SK-N-MC (cell line): ENCODE measurements around the gene THPO.

Source experiments
- DNase-seq: peaks from one replicate; pipeline ENCODE4 v3.0.0-alpha.2; 2011; ENCODE audit warnings: low read depth, low spot score
- H3K27ac ChIP-seq: fragments of 200-600 bp; sonication (generic); 2 replicates; pipeline ENCODE4 v1.5.1; 2016; ENCODE audit warnings: mixed run types
- H3K36me3 ChIP-seq: fragments of 200-600 bp; sonication (generic); 2 replicates; pipeline ENCODE4 v1.6.1; 2017; ENCODE audit warnings: antibody characterized with exemption, low read length, mixed read lengths; ENCODE audit not compliant: insufficient read depth
- H3K4me3 ChIP-seq: fragments of 200-600 bp; sonication (generic); 2 replicates; pipeline ENCODE4 v1.5.1; 2016
- H3K9ac ChIP-seq: fragments of 200-600 bp; sonication (generic); 2 replicates; pipeline ENCODE4 v1.8.0; 2017; ENCODE audit warnings: mixed run types, mixed read lengths; ENCODE audit not compliant: insufficient read length
- H3K9me3 ChIP-seq: fragments of 200-600 bp; sonication (generic); 2 replicates; pipeline ENCODE4 v1.6.1; 2017; ENCODE audit warnings: low read depth, mild to moderate bottlenecking, antibody characterized with exemption, low read length, moderate library complexity, mixed read lengths
- EZH2 ChIP-seq: fragments of 200-600 bp; sonication (generic); IDR thresholded peaks from one replicate; pipeline ENCODE4 v1.6.1; 2017; ENCODE audit warnings: antibody characterized with exemption
- FOXP2 ChIP-seq: optimal IDR thresholded peaks from 2 replicates; pipeline ENCODE3; 2011; ENCODE audit warnings: mild to moderate bottlenecking, moderate library complexity; ENCODE audit not compliant: insufficient read depth; ENCODE audit errors: extremely low read length, control extremely low read depth
- POLR2AphosphoS5 ChIP-seq: IDR thresholded peaks from 2 replicates; pipeline ENCODE4 v1.6.1; 2012; ENCODE audit warnings: mild to moderate bottlenecking, low read depth, low read length, borderline replicate concordance

The THPO gene

DNA sequence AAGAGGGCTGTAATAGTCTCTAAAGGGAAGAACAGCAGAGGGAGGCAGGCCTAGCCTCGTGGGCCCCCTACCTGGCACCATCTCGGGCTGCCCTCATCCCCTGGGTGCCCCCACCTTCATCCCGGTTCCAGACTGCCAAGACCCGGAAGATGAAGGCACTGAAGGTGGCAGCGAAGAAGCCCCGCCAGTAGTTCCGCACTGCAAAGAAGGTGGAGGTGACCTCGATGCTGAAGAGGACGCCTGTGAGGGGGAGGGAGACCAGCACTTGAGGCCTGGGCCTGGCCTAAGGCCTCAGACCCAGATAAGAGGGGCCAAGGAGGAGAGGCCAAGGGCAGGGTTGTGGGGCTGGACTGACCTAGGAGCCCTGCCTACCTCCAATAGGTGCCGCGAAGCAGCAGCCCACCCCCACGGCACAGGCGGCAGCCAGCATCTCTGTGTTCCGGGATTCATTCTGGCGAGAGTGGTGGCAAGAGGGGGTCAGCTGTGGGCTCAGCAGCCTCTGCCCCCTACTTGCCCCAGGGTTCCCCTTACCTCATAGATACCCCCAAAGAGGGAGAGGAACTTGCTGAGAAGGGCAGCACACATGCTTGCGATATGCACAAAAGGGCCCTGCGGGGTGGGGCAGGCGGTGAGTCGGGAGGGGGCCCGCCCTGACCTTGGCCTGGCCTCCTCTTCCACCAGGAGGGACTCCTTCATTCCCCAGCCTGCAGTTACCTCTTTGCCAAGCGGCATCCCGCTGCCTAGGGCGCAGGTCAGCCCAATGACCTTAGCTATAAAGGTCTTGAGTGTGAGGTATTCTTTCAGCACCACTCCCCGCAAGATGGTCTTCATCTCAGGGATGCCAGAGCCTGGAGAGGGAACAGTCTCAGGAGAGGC, 20.5 kb downstream of the THPO start:
- Histone ChIP-seq H3K9me3 (no peaks in the 10 kb centered on the region), H3K9ac (no peak overlapping the region), H3K36me3 (no peaks in the 10 kb centered on the region; the same call in 1 of the 2 replicates), H3K4me3 (no peak overlapping the region), H3K27ac (no peak overlapping the region)
- DNase-seq: no peak
- TF ChIP-seq FOXP2 (no peak), POLR2AphosphoS5 (no peak), EZH2 (no peak)

DNA sequence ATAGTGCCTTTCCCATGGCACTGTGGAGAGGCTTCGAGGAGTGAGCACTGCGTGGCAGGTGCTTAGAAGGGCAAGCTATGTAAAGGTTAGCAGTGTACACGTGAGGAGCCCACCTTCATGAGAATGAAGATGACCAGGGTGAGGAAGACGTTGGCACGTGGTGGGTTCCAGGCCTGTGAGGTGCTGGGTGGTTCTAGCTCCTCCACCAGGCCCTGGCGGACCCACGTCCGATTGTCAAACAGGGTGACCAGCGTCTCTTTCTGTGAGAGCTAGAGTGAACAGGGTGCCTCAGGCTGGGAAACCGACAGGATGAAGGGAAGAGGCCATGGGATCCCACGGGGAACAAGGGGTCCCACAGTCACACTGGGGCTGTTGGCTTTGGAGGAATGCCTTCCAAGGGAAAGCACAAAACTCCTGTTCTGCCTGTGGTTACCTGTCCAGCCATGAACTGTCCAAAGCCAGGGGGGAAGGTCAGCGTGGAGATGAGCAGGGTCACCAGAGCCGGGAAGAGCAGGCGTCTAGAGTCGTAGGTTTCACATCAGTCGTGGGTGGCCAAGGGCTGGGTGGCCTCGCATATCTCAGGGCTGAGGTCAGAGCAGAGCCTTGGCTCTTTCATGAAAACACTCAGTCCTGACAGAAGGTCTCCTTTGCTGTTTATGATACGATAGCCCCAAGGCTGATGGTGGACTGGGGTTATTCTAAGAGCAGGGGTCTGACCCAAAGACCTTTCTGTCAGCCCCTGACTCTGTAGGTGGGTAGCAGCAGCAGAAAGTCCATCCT, 22.6 kb downstream of the THPO start:
- H3K4me3 ChIP-seq: no peak overlapping the region
- no peak overlapping the region for H3K9ac ChIP-seq
- TF ChIP-seq FOXP2: no peak
- TF ChIP-seq POLR2AphosphoS5: no peak
- no peak for TF ChIP-seq EZH2
- H3K9me3 ChIP-seq: no peaks in the 10 kb centered on the region
- H3K36me3 ChIP-seq: no peaks in the 10 kb centered on the region; the same call in 1 of the 2 replicates
- DNase-seq: no peak
- no peak overlapping the region for H3K27ac ChIP-seq

GRCh38 chr3:184354754-184355153, 23.3 kb downstream of the THPO start:
- H3K36me3 ChIP-seq: no peaks in the 10 kb centered on the region; the same call in 1 of the 2 replicates
- H3K4me3 ChIP-seq: no peak overlapping the region
- H3K9ac ChIP-seq: no peak overlapping the region
- no peak for TF ChIP-seq POLR2AphosphoS5
- no peak for TF ChIP-seq FOXP2
- TF ChIP-seq EZH2: no peak
- no peak overlapping the region for H3K27ac ChIP-seq
- DNase-seq: no peak
- no peaks in the 10 kb centered on the region for H3K9me3 ChIP-seq

DNA sequence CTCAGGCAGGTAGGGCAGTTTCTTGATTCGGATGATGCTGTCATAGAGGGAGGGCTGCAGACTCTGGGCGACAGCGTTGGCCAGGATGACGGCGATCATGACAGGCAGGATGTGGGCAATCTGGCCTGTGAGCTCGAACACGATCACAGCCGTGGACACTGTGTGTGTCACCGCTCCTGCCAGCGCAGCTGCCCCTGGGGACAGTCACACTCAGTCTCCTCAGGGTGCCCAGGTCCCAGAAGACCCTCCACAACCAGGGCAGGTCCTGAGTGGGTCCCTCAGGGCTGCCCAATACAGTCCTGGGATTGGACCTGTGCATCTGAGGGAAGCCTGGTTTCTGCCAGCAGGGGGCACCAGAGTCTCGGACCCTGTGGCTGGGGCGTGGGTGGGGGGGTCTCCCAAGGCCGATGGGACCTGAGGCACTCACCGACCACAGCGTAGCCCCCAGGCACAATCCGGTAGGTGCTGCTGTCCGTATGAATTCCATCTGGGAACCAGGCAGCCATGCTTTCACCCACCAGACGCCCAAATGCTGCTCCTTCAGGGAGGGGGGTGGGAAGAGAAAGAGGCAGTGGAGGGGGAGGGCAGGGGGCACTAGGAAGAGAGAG, 23.8 kb downstream of the THPO start:
- DNase-seq: no peak
- H3K9me3 ChIP-seq: no peaks in the 10 kb centered on the region
- no peaks in the 10 kb centered on the region; the same call in 1 of the 2 replicates for H3K36me3 ChIP-seq
- H3K4me3 ChIP-seq: no peak overlapping the region
- H3K9ac ChIP-seq: no peak overlapping the region
- TF ChIP-seq POLR2AphosphoS5 (no peak), EZH2 (no peak), FOXP2 (no peak)
- no peak overlapping the region for H3K27ac ChIP-seq

GRCh38 chr3:184353546-184353941, 24.5 kb downstream of the THPO start:
- no peak for DNase-seq
- Histone ChIP-seq H3K36me3 (no peaks in the 10 kb centered on the region; the same call in 1 of the 2 replicates), H3K9me3 (no peaks in the 10 kb centered on the region), H3K9ac (no peak overlapping the region), H3K27ac (no peak overlapping the region), H3K4me3 (no peak overlapping the region)
- TF ChIP-seq POLR2AphosphoS5 (no peak), EZH2 (no peak), FOXP2 (no peak)

GRCh38 chr3:184352897-184353545, 25.0 kb downstream of the THPO start:
- Histone ChIP-seq H3K4me3 (no peak overlapping the region), H3K36me3 (no peaks in the 10 kb centered on the region), H3K9ac (no peak overlapping the region), H3K27ac (no peak overlapping the region), H3K9me3 (no peaks in the 10 kb centered on the region)
- DNase-seq: no peak
- TF ChIP-seq POLR2AphosphoS5: no peak; the same call in 1 of the 2 replicates
- TF ChIP-seq EZH2: no peak
- no peak for TF ChIP-seq FOXP2

DNA sequence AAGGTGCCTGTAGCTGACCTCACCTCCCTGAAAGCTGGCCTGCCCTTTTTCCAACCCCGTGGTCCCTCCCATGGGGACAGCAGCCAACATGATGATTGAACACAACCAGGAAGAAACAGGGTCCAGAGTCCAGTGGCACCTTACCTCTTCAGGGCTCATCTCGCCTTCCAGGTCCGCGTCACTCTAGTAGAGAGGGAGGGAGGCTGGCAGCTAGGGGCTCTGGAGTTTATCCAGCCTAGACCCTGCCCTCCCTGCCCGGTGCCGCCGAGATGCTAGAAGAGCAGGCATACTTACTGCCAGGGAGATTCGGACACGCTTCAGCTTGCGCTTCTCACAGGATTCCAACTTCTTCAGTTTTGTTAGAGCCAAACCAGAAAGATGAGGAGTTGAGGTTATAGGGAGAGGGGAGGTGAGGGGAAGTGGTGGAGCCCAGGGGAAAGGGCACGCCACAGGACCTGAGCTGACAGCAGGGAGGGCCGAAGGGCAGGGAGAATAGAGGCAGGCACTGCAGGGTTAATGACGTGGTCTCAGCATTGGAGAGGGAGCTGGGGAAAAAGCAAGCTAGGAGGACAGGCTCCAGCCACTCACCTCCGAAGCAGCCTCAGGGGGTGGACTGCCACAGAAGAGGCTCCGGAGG, 25.7 kb downstream of the THPO start:
- TF ChIP-seq POLR2AphosphoS5: no peak; the same call in 1 of the 2 replicates
- Histone ChIP-seq H3K27ac (no peak overlapping the region), H3K4me3 (no peak overlapping the region), H3K9me3 (no peaks in the 10 kb centered on the region), H3K9ac (no peak overlapping the region), H3K36me3 (no peaks in the 10 kb centered on the region)
- no peak for DNase-seq
